Sigmoid colon (tissue), 7 donors: Measurements from ENCODE around the gene PDGFRA. TPM values are rescaled to one million over a fixed set of nuclear protein-coding genes. Genes with fewer than 3 reads are reported as not detected.

Source experiments
- DNase-seq: peaks from one replicate; pipeline ENCODE4 v3.0.0-alpha.2; 2019
- H3K27ac ChIP-seq, 4 donors: fragments of 200-600 bp; sonication (generic); one replicate each; pipeline ENCODE4 v1.5.1; 2016 to 2019; ENCODE audit warnings: mild to moderate bottlenecking in 1 of 4
- H3K27me3 ChIP-seq, 3 donors: fragments of 200-600 bp; sonication (generic); one replicate each; pipeline ENCODE4 v1.5.1; 2019; ENCODE audit warnings: mild to moderate bottlenecking in 1 of 3
- H3K36me3 ChIP-seq, 4 donors: fragments of 200-600 bp; sonication (generic); one replicate each; pipeline ENCODE4 v1.5.1; 2016 to 2019
- H3K4me1 ChIP-seq, 4 donors: fragments of 200-600 bp; sonication (generic); one replicate each; pipeline ENCODE4 v1.5.1; 2017 to 2019
- H3K4me3 ChIP-seq, 4 donors: fragments of 200-600 bp; sonication (generic); one replicate each; pipeline ENCODE4 v1.5.1; 2017 to 2019; ENCODE audit warnings: mild to moderate bottlenecking in 2 of 4, moderate library complexity in 1 of 4
- H3K9me3 ChIP-seq, 4 donors: fragments of 200-600 bp in 3 of 4; sonication (generic) in 3 of 4; one replicate each; pipeline versions ENCODE4 v1.5.1 to v1.6.1; 2013 to 2019
- CTCF ChIP-seq, 4 experiments: fragments of 450-650 bp in 3 of 4; fragments of 200-600 bp in 1 of 4; IDR thresholded peaks; one replicate each; pipeline ENCODE4 v1.5.1; 2016 to 2019; ENCODE audit warnings: antibody characterized with exemption in 4 of 4, mild to moderate bottlenecking in 3 of 4, moderate library complexity in 2 of 4
- EP300 ChIP-seq, 4 donors: sonication (generic); formaldehyde crosslinking; IDR thresholded peaks; one replicate each; pipeline ENCODE4 v1.6.1; 2017; ENCODE audit warnings: antibody characterized with exemption in 4 of 4
- POLR2A ChIP-seq, 2 donors: fragments of 450-650 bp; IDR thresholded peaks; one replicate each; pipeline ENCODE4 v1.6.1; 2016; ENCODE audit warnings: antibody characterized with exemption in 2 of 2, mild to moderate bottlenecking in 2 of 2, moderate library complexity in 2 of 2
- POLR2AphosphoS5 ChIP-seq, 4 donors: sonication (generic); formaldehyde crosslinking; IDR thresholded peaks; one replicate each; pipeline ENCODE4 v1.6.1; 2017; ENCODE audit warnings: antibody characterized with exemption in 4 of 4
- WGBS, 2 donors: extraction: QIAGEN DNeasy Blood & Tissue Kit; methylation state at CpG; one replicate each; pipeline ENCODE4 v1.1.7; 2013; 5-methylcytosine and 5-hydroxymethylcytosine counted together
- intact Hi-C: fragments of 100-400 bp; cut with DNase I; formaldehyde crosslinking; loops from one replicate; pipeline ENCODE4 v1.15.1; 2023
- polyA plus RNA-seq, 3 donors: library from polyadenylated mRNA; stranded (reverse); fragments of 200-250 nt; gene quantifications; one replicate each; pipeline ENCODE4 v1.2.3, GENCODE V29; 2013
- total RNA-seq, 4 donors: library from RNA; depleted of rRNA; stranded (reverse); fragments of >200 nt; gene quantifications; one replicate each; pipeline ENCODE4 v1.1.0, GENCODE V29; 2016
- donor health status: healthy with polysubstance abuse.
- donor health status: Bipolar disorder and iron deficiency.
- donor health status: healthy.

The PDGFRA gene
- total and polyA plus RNA-seq, 7 donors, result 3.2 to 222 (median 170) TPM

GRCh38 chr4:54228056-54228527 is 1.0 kb upstream of the PDGFRA start:
- Histone ChIP-seq H3K27me3 (peaks cover 52 to 100% (median 94%) of the 10 kb centered on the region in 3 donors), H3K36me3 (no peaks in the 10 kb centered on the region), H3K4me1 (peaks cover 0 to 66% (median 64%) of the 10 kb centered on the region in 4 donors), H3K9me3 (no peaks in the 10 kb centered on the region), H3K27ac (peak overlapping the region; percentile 64 to 75 (median 66)), H3K4me3 (peak overlapping the region; percentile 13 to 45 (median 36))
- TF ChIP-seq POLR2A (IDR thresholded peaks at IDR 0.05) (no peak), CTCF (IDR thresholded peaks at IDR 0.05) (peak; percentile 33 to 52 (median 44)), POLR2AphosphoS5 (IDR thresholded peaks at IDR 0.05) (peak in 2 of 4 donors; percentile 10 to 31)
- DNase-seq, result peak; percentile 89
- intact Hi-C loops, result loop anchor here (5.0 kb wide), 1 partner anchor 1211 kb away; no protein-coding TSS in a partner anchor
- 1 to 3% methylated on average over 29 of the region's 29 CpGs for WGBS, 2 donors

- intact Hi-C loops, result loop anchor here (5.0 kb wide), 1 partner anchor 1211 kb away; no protein-coding TSS in a partner anchor
- 11 to 12% methylated on average over 8 of the region's 8 CpGs for WGBS, 2 donors
These were observed 547 bp upstream of the PDGFRA start for GRCh38 chr4:54228546-54228945.

GRCh38 chr4:54229631-54230483 is 764 bp downstream of the PDGFRA start:
- peak overlapping the region; percentile 39 to 54 (median 49) for H3K4me3 ChIP-seq
- peaks cover 52 to 89% (median 81%) of the 10 kb centered on the region in 3 donors for H3K27me3 ChIP-seq
- H3K4me1 ChIP-seq, result peaks cover 0 to 82% (median 75%) of the 10 kb centered on the region in 4 donors
- TF ChIP-seq CTCF (IDR thresholded peaks at IDR 0.05), result no peak
- TF ChIP-seq EP300 (IDR thresholded peaks at IDR 0.05), result no peak
- no peak for TF ChIP-seq POLR2AphosphoS5 (IDR thresholded peaks at IDR 0.05)
- no peak for TF ChIP-seq POLR2A (IDR thresholded peaks at IDR 0.05)
- no peak for DNase-seq
- 2 to 4% methylated on average over 63 of the region's 63 CpGs for WGBS, 2 donors
- no peaks in the 10 kb centered on the region for H3K9me3 ChIP-seq
- peak overlapping the region; percentile 57 to 75 (median 66) for H3K27ac ChIP-seq
- no peaks in the 10 kb centered on the region for H3K36me3 ChIP-seq
- intact Hi-C loops, result loop anchor here (5.0 kb wide), 3 partner anchors 853 to 1683 kb away; partner anchors contain the start of gene FIP1L1

More at GRCh38 chr4:54228546-54228945, 547 bp upstream of the PDGFRA start:
- Histone ChIP-seq H3K4me3 (peak overlapping the region; percentile 1 to 45 (median 36)), H3K27me3 (peaks cover 52 to 96% (median 94%) of the 10 kb centered on the region in 3 donors), H3K36me3 (no peaks in the 10 kb centered on the region), H3K27ac (peak overlapping the region; percentile 64 to 75 (median 66)), H3K9me3 (no peaks in the 10 kb centered on the region), H3K4me1 (peaks cover 0 to 71% (median 68%) of the 10 kb centered on the region in 4 donors)
- TF ChIP-seq CTCF (IDR thresholded peaks at IDR 0.05), result no peak
- TF ChIP-seq EP300 (IDR thresholded peaks at IDR 0.05), result no peak
- TF ChIP-seq POLR2A (IDR thresholded peaks at IDR 0.05), result no peak
- no peak for TF ChIP-seq POLR2AphosphoS5 (IDR thresholded peaks at IDR 0.05)
- no peak for DNase-seq

GRCh38 chr4:54230484-54231418 is 1.7 kb downstream of the PDGFRA start:
- WGBS, 2 donors, result 3 to 4% methylated on average over 63 of the region's 63 CpGs
- intact Hi-C loops, result loop anchor here (5.0 kb wide), 2 partner anchors 853 to 1683 kb away; partner anchors contain the start of gene FIP1L1

More at GRCh38 chr4:54230484-54231418, 1.7 kb downstream of the PDGFRA start:
- no peaks in the 10 kb centered on the region for H3K36me3 ChIP-seq
- H3K4me3 ChIP-seq, result peak overlapping the region; percentile 39 to 54 (median 49)
- no peaks in the 10 kb centered on the region for H3K9me3 ChIP-seq
- peak overlapping the region; percentile 57 to 75 (median 66) for H3K27ac ChIP-seq
- TF ChIP-seq POLR2AphosphoS5 (IDR thresholded peaks at IDR 0.05), result peak in 3 of 4 donors; percentile 11 to 23 (median 18)
- TF ChIP-seq POLR2A (IDR thresholded peaks at IDR 0.05), result no peak
- no peak for TF ChIP-seq EP300 (IDR thresholded peaks at IDR 0.05)
- DNase-seq, result peak; percentile 81
- peaks cover 52 to 81% (median 72%) of the 10 kb centered on the region in 3 donors for H3K27me3 ChIP-seq
- H3K4me1 ChIP-seq, result peaks cover 0 to 80% (median 73%) of the 10 kb centered on the region in 4 donors
